NCI-H748 (cell line): ENCODE data around the gene SETBP1.

Experiments
- DNase-seq: peaks from one replicate; lab custom pipeline; 2025; ENCODE audit not compliant: unreplicated experiment; lab: John Stamatoyannopoulos, UW

SETBP1 gene

GRCh38 chr18:44859263-44859662 is 178.6 kb downstream of the SETBP1 start:
- no peak for DNase-seq

GRCh38 chr18:44859751-44860439 is 179.2 kb downstream of the SETBP1 start:
- no peak for DNase-seq

GRCh38 chr18:44862112-44862511 is 181.4 kb downstream of the SETBP1 start:
- DNase-seq, result no peak

GRCh38 chr18:44866103-44866502 is 185.4 kb downstream of the SETBP1 start:
- no peak for DNase-seq

- no peak for DNase-seq
Measured at GRCh38 chr18:44869533-44869932, 188.8 kb downstream of the SETBP1 start.

- DNase-seq, result no peak
Measured at GRCh38 chr18:44870631-44871502, 190.2 kb downstream of the SETBP1 start.

- no peak for DNase-seq
Measured at GRCh38 chr18:44871771-44872170, 191.1 kb downstream of the SETBP1 start.

- peak; percentile 22 for DNase-seq
Measured at GRCh38 chr18:44876024-44876423, 195.3 kb downstream of the SETBP1 start.

- no peak for DNase-seq
Measured at GRCh38 chr18:44876755-44877154, 196.1 kb downstream of the SETBP1 start.

GRCh38 chr18:44878335-44878734 is 197.6 kb downstream of the SETBP1 start:
- DNase-seq, result no peak

GRCh38 chr18:44880170-44880569 is 199.5 kb downstream of the SETBP1 start:
- DNase-seq, result peak; percentile 23

- DNase-seq, result peak; percentile 33
Measured at GRCh38 chr18:44881461-44882162, 200.9 kb downstream of the SETBP1 start.

GRCh38 chr18:44882163-44882868 is 201.6 kb downstream of the SETBP1 start:
- peak; percentile 72 for DNase-seq

- DNase-seq, result no peak
Measured at GRCh38 chr18:44883671-44884070, 203.0 kb downstream of the SETBP1 start.

GRCh38 chr18:44884431-44884830 is 203.7 kb downstream of the SETBP1 start:
- DNase-seq, result no peak

- no peak for DNase-seq
Measured at GRCh38 chr18:44885507-44885906, 204.8 kb downstream of the SETBP1 start.

- no peak for DNase-seq
Measured at GRCh38 chr18:44887227-44887631, 206.5 kb downstream of the SETBP1 start.

GRCh38 chr18:44889111-44889510 is 208.4 kb downstream of the SETBP1 start:
- DNase-seq, result no peak

- no peak for DNase-seq
Measured at GRCh38 chr18:44893045-44893706, 212.5 kb downstream of the SETBP1 start.

- no peak for DNase-seq
Measured at GRCh38 chr18:44893966-44894365, 213.3 kb downstream of the SETBP1 start.
